Activated CD4-positive, alpha-beta T cell treated with anti-CD3 and anti-CD28 coated beads for 4 hours (primary cell): ENCODE data around the gene ITGA7.

Experiments used
- DNase-seq, 2 donors: peaks; one replicate each; pipeline ENCODE4 v3.0.0-alpha.2; 2020

The ITGA7 gene

DNA sequence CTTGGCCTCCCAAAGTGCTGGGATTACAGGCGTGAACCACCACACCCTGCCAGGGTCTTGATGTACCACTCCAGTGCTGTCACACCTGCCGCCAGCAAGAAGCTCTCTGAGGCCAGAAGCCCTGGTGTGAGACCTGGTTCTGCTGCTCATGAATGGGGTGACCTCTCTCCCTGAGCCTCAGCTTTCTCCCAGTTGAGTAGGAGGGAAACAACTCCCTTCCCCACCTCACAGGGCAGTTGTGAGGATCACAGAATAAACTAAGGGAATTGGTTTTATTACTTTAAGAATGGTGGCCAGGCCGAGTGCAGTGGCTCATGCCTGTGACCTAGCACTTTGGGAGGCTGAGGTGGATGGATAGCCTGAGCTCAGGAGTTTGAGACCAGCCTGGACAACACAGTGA, 26.9 kb upstream of the ITGA7 start:
- no peak for DNase-seq

GRCh38 chr12:55733858-55734257, 26.2 kb upstream of the ITGA7 start:
- DNase-seq = no peak

DNA sequence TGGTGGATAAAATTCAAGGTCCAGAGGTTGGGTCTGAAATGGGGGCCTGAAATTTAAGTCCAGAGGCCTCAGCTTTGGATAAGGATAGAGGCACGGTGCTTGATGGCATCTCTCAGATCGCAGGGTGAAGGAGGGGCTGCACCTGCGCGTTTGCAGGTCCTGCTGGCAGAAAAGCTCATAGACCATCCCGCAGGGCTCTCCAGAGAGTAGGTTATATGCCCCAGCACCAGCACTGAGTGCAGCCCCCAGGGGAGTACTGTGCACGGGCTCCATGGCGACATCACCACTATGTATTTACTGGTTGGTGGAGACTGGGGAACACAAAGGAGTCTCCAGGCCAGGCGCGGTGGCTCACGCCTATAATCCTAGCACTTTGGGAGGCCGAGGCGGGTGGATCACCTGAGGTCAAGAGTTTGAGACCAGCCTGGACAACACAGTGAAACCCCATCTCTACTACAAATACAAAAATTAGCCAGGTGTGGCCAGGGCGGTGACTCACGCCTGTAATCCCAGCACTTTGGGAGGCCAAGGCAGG, 25.4 kb upstream of the ITGA7 start:
- DNase-seq = no peak

- no peak for DNase-seq
These were observed 24.6 kb upstream of the ITGA7 start for GRCh38 chr12:55732288-55732687.

- no peak for DNase-seq
These were observed 22.4 kb upstream of the ITGA7 start for GRCh38 chr12:55729819-55730818.

DNA sequence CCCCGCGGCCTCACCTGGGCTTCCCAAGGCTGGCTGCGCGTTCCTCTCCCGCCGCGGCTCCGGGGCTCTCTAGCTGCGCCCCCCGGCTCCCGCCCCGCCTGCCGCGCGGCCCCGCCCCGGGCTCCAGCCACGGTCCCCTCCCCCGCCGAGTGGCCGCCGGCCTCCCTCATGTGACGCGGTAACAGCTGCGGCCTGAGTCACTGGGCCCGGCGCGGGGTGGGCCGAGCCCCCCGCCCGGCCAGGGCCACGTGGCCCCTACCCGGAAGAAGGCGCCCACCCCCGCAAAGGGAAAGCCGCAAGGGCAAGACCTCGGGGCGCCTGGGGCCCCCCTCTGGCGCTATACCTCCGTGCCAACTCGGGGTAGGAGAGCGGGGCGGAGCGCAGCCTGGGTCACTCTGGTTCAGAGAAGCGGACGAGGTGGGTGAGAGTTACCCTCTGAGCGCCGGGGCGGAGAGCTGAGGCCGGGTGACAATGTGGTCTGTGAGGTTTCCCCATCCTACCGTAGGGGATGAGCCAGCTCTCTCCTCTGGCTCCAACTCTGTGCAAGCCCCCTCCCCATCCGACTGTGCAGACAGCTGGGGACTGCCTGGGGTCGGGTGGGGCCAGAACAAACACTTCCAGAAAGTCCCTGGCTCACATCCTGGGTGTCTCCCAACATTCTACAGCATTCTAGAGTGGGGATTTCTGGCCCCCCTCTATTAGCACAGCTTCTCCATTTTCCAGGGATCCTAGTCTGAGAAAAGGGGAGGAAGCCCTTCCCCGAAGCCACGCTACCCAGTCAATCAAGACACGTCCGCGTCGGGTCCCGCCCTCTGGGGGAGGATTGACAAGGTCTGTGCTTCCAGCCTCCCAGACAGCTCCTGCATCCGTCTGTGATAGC, 21.5 kb upstream of the ITGA7 start, which contains the start of gene CD63:
TSS of gene CD63 (minus strand) at position 71 of the 880 bp plus-strand sequence. CDS start 668 bp downstream, outside the sequence.
- DNase-seq = peak; percentile 66 to 78

GRCh38 chr12:55728186-55728938, 20.7 kb upstream of the ITGA7 start:
- peak in 1 of 2 donors; percentile 32 for DNase-seq

DNA sequence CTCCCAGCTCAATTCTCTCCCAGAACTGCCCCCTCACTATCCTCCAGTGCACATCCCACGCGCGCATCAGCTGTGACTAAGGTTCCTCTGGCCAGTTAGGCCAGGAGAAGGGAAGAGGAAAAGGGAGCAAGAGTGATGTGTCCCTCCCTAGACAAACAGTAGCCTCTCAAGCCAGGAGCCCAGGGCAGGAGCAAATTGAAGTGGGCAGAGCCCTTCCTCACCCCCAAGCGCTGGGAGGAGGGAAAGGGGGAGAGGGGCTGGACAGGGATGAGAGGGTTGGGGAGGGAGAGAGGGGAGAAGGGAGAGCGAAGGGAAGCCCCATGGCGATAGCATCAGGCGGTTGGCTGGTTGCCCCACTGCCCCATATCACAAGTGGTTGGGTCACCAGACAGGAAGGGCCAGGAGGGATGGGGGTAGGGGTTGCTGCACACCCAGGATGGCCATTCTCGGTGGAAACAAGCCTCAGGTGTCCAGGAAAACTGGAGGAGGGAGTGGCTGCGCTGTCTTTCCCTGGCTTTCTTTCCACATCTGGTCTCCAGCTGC, 20.0 kb upstream of the ITGA7 start:
- DNase-seq = no peak

GRCh38 chr12:55726971-55727370, 19.3 kb upstream of the ITGA7 start:
- DNase-seq = no peak

DNA sequence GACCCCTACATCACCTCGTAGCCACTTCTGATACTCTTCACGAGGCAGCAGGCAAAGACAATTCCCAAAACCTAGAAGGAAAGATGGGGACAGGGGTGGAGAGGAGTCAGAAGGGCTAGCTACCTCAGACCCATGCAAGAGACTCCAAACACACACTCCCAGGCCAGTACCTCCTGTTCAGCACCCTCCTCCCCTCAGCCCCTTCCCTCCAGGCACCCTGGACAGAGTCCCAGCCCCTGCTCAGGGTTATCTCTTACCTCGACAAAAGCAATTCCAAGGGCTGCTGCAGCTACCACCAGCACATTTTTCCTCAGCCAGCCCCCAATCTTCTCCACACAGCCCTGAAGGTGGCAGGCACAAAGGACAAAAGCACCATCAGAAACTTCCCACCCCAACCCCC, 17.9 kb upstream of the ITGA7 start:
- no peak for DNase-seq

DNA sequence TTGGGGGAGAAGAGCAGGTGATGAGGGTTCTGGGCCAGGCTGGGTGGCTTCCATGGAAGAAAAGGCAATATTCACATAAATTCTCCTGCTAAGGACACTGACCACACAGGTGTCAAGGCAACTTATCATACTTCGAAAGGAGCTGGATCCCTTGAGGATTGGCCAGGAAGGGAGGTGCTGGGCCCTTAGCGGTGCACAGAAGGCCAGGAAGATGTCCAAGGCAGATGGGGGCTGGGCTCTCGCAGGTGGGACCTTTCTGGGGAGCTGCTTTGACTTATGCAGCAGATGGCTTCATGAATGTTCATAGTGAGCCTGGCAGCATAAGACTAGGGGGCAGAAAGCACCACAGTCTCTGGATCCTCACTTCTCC, 17.2 kb upstream of the ITGA7 start:
- DNase-seq = no peak

- peak; percentile 60 to 63 for DNase-seq
These were observed 16.7 kb upstream of the ITGA7 start for GRCh38 chr12:55724226-55724939.

DNA sequence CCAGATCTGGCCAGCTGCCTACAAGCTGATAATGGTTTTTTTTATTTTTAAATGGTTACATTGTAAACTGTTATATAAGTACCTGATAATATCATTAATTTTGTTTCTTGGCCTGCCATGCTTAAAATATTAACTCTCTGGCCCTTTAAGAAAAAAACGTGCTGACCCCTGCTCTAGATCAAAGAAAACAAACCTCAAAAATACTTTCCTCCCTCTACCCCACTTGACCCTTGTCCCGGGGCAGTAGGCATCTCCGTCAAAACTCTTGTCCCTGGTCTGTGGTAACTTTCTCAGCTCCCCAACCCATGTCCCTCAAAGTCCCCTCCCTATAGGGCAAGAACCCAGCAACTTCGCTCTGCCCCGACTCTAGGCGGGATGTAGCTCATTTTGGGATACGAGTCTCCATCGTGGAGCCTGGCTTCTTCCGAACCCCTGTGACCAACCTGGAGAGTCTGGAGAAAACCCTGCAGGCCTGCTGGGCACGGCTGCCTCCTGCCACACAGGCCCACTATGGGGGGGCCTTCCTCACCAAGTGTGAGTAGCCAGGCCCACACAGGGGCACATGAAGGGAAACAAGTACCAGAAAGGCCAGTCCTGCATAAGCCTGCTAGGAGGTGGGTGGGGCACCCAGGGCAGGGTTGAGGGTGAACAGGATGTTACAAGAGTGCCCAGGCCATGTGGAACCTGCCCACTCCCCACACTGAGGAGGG, 16.0 kb upstream of the ITGA7 start:
- no peak for DNase-seq

- no peak for DNase-seq
These were observed 15.2 kb upstream of the ITGA7 start for GRCh38 chr12:55722948-55723347.

GRCh38 chr12:55721601-55722213, 14.0 kb upstream of the ITGA7 start:
- DNase-seq = no peak

DNA sequence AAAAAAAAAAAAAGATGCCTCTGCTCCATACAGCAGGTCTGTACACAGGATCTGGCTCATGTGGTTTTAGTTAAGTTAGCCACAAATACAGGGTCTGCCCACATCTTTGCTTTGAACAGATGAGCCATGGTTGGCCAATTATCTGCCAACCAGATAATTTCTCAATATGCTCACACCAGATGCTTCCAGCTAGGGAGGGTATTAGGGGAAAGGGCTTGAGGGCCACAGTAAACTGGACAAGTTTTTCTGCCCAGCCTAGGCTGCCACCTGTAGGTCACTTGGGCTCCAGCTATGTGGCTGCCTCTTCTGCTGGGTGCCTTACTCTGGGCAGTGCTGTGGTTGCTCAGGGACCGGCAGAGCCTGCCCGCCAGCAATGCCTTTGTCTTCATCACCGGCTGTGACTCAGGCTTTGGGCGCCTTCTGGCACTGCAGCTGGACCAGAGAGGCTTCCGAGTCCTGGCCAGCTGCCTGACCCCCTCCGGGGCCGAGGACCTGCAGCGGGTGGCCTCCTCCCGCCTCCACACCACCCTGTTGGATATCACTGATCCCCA, 13.3 kb upstream of the ITGA7 start:
- no peak for DNase-seq

DNA sequence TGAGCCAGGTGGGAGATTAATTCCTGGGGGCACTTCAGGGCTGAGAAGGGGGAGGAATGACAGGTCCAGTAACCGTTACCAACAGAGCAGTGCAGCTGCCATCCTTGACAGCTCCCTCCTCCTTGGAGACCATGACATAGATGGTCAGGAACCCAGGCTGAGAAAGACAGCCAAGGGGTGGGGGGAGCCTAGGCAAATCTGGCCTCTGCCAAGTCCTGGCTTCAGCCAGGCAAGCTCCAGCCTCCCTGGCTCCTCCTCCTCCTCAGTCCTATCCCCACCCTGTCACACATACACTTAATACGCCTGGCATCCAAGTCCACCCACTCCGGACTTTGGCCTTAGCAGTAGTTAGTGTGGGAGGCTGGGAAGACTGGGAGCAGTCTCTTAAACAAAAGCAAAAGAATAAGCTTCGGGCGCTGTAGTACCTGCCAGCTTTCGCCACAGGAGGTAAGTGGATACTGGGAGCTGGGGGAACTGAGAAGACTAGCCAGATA, 12.4 kb upstream of the ITGA7 start, which contains the start of gene RDH5:
TSS of gene RDH5 (plus strand) at position 323 of the 494 bp plus-strand sequence. CDS start 792 bp downstream, outside the sequence.
- no peak for DNase-seq

DNA sequence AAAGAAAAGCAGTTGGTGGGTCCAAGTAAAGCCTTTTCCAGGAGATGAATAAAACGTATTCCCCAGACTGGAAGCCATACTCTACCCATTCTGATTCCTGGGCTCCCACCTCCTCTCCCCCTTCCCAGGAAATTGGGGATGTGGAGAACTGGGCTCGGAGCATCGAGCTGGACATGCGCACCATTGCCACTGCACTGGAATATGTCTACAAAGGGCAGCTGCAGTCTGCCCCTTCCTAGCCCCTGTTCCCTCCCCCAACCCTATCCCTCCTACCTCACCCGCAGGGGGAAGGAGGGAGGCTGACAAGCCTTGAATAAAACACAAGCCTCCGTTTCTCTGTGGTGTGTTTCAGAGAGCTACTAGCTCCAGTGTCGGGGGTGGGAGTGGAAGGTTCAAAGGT, 11.7 kb upstream of the ITGA7 start:
- no peak for DNase-seq

DNA sequence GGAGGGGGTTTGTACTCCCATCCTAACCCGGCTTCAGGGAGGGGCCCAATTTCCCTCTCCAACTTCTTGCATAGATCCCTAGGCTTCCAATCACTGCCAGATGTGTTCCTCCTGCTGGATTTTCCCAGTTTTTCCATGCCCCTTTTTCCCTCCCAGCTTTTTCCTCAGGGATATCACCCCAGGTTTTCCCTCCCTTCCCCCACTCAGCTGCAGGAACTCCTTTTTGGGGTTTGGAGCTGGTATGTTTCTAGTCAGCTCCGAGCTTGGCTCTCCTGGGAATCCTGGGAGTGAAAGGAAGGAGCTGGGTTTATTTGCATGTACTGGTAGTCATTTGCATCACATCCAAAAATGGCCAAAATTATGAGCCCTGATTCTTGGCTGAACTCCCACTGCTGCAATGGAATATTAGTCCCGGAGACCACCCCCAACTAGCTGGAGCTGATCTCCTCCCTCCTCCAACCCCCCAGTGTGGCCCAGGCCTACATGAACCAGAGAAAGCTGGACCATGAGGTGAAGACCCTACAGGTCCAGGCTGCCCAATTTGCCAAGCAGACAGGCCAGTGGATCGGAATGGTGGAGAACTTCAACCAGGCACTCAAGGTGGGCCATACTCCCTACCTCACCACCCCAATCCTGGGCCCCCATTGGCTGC, 11.0 kb upstream of the ITGA7 start:
- DNase-seq = no peak
